Measurements from ENCODE around the gene LSM2.
"Not testable (repeated sequence)": the region's sequence is repeated elsewhere in the genome, so short reads cannot be mapped to it uniquely, and the experiment has no call there.

Gene LSM2

GRCh38 chr6:31826793-31827285, 20.1 kb upstream of the LSM2 start:
- DNase-seq: peak; percentile 89

GRCh38 chr6:31825553-31825952, 18.8 kb upstream of the LSM2 start:
- DNase-seq: no peak

DNA sequence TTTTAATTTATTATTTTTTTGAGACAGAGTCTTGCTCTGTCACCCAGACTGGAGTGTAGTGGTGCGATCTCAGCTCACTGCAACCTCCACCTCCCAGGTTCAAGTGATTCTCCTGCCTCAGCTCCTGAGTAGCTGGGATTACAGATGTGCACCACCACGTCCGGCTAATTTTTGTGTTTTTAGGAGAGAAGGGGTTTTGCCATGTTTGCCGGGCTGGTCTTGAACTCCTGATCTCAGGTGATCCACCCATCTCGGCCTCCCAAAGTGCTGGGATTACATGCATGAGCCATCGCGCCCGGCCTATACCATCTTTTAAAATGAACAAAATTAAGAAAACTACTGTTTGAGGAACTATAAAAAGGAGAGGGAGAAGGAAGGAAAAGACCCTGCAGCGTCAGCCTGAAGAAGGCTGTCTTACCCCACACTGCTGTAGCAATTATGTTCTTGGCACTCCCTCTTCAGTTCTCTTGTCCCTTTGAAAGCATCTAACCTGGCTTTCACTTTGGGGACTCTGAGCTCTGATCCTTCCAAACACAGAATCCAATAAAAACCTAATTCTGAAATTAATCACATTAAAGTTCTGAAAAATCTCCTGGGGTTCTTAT, 16.9 kb upstream of the LSM2 start:
- DNase-seq: not testable (repeated sequence)

- DNase-seq: peak; percentile 81
Observed at GRCh38 chr6:31822036-31822821, 15.5 kb upstream of the LSM2 start.

DNA sequence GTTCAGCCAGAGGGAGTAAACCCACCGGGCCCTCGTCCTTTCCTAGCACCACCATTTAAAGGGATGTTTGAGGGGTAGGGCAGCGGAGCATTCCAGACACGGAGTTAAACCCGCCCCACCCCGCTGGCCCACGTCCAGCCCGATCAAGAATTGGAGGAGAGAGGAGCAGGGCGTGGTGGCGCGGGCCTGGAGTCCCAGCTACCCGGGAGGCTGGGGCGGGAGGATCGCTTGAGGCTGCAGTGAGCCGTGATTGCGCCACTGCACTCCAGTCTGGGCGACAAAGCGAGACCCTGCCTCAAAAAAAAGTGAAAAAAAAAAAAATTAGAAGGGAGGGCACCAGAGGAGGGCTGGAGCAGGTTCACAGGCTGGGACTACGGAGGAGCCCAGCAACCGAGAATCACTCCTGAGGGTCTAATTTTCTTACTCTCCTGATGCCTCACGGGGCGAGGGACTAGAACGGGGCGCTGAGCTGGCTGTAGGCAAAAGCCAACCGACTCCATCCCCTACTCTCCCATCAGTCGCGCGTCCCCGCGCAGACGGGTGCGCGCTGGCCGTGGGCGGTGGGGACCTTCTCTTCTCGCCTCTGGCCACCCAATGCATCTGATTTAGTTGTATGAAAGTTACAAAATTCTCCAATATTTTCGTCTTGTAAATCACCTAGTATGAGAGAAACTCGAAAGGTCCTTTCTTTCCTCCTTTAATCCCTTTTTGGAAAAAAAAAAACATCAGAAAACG, 14.7 kb upstream of the LSM2 start:
- peak; percentile 66 for DNase-seq

DNA sequence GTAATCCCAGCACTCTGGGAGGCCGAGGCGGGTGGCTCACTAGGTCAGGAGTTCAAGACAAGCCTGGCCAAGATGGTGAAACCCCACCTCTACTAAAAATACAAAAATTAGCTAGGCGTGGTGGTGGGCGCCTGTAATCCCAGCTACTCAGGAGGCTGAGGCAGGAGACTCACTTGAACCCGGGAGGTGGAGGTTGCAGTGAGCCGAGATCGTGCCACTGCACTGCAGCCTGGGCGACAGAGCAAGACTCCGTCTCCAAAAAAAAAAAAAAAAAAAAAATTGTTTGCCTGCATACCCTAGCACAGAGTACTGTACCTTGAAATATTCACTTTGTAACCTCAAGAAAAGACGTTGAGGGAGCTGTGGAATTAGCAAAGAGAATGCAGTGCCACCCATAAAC, 13.6 kb upstream of the LSM2 start:
- DNase-seq: not testable (repeated sequence)

- no peak for DNase-seq
Observed at GRCh38 chr6:31819871-31820299, 13.1 kb upstream of the LSM2 start.

- DNase-seq: not testable (repeated sequence)
Observed at GRCh38 chr6:31817929-31818511, 11.3 kb upstream of the LSM2 start.

GRCh38 chr6:31817133-31817928, 10.6 kb upstream of the LSM2 start:
- not testable (repeated sequence) for DNase-seq

GRCh38 chr6:31815025-31815838, 8.5 kb upstream of the LSM2 start, which contains the start of the genes HSPA1A and HSPA1L:
Gene HSPA1A, plus strand, starts transcription at chr6:31815543. Its CDS starts 214 bp downstream, at chr6:31815757.
Gene HSPA1L, minus strand, starts transcription at chr6:31815283. Its CDS starts 3,311 bp downstream, at chr6:31811972.
- DNase-seq: peak; percentile 97

DNA sequence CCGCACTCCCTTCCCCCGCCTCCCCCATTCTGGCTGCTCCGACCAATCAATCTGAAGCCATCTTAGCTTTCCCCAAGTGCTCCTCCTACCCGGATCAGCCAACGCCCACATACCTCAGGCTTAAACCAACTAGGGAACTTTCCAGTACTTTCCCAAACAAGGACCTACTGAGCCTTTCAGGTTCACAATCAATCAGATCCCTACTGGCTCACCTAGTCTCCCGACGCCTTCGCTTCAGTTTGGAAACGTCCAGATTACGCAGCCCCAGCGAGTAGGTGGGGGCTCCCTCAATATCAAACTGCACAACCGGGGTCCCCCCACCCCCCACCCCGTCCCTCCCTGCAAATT, 7.9 kb upstream of the LSM2 start:
- peak; percentile 99 for DNase-seq

GRCh38 chr6:31813465-31813849, 6.7 kb upstream of the LSM2 start:
- DNase-seq: no peak

DNA sequence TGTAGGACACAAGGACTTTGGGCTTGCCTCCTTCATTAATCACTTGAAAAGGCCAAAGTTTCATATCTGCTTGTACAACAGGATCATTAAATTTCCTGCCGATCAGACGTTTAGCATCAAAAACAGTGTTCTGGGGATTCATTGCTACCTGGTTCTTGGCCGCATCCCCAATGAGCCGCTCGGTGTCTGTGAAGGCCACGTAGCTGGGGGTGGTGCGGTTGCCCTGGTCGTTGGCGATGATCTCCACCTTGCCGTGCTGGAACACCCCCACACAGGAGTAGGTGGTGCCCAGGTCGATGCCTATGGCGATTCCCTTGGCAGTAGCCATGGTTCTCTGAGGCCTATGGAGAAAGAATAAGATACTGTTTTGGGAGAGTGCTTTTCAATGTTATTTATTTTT, 4.9 kb upstream of the LSM2 start:
- DNase-seq: no peak

DNA sequence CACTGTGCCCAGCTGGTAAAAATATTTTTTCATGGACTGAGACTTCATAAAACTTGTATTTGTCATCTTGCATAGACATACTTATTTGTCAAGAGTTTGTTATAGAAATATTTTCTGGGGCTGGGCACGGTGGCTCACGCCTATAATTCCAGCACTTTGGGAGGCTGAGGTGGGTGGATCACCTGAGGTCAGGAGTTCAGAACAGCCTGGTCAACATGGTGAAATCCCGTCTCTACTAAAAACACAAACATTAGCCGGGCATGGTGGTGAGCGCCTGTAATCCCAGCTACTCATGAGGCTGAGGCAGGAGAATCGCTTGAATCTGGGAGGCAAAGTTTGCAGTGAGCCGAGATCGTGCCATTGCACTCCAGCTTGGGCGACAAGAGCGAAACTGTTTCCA, 1.8 kb upstream of the LSM2 start:
- DNase-seq: not testable (repeated sequence)

DNA sequence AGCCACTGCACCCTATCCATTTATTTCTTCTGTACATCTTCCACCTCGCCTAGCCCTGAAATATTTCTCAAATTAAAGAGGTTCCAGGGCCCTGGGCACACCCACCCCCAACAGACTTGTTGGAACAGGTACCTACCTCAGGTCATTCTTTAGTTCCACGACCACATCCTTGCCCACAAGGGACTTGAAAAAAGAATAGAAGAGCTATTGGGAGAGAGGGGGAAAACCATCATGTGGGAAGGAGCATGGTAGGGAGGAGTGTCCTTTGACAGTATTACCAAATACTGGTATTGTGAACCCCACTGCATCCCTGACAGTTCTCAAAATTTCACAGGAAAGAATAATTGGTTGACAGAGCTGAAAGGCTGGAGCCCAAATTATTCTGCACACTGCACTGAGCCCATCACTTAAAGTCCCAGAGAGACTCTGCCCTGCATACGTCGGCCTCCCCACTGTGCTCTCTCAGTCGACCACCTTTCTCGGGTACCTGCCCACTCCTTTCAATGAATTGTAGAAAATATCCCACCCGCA, 762 bp downstream of the LSM2 start:
- no peak for DNase-seq

GRCh38 chr6:31801031-31801927, 5.5 kb downstream of the LSM2 start:
- DNase-seq: not testable (repeated sequence)

DNA sequence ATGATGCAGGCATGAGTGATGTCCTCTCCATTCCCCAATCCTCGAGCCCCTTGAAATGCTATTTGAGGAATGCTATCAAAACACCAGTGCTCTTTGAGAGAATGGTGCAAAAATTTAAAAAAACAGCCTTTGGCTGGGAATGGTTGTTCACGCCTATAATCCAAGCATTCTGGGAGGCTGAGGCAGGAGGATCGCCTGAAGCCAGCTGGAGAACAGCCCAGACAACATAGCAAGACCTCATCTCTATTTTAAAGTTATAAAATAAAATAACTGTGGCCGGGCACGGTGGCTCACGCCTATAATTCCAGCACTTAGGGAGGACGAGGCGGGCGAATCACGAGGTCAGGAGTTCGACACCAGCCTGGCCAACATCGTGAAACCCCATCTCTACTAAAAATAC, 7.0 kb downstream of the LSM2 start:
- peak; percentile 67 for DNase-seq

DNA sequence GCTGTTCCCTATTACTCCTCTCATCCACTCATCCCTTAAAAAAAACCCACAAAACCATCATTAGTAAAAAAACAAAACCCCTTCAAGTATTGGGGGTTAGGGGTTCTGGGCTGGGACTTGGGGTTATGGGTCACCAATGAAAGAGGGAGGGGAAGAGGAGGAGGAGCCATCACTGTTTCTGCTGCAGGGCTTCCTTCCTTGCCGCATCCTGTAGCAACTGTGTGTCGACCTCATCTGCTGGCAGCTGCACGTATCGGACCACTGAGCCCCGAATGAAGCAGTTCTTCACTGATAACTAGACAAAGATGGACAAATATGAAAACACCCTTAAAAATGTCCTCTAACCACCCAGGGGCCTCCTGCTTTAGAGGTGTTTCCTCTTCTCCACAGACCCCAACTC, 9.2 kb downstream of the LSM2 start:
- no peak for DNase-seq

DNA sequence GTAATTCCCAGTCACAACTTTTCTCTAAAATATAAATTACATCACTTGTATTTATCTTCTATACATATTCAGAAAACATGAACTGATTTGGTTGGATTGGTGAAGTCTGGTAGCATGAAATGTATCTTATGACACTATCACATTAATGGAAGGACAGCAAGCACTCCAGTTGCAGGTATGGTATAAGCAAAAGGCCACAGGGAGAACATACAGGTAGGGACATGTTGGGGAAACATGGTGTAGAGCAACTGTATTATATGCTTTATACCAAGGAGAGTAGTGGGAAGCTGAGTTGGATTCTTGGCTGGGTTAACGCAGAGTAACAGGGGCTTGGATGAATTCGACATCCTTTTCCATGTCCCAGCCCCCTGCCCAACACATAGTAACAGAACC, 9.8 kb downstream of the LSM2 start:
- DNase-seq: no peak
